SK-N-SH (cell line): ENCODE data around the gene SUMF2. TPM values are rescaled to one million over a fixed set of nuclear protein-coding genes. Genes with fewer than 3 reads are reported as not detected.

ENCODE experiments used
- CTCF ChIA-PET: fragments of 300-600, 350-600 bp; formaldehyde crosslinking; extraction: SDS; loops from one replicate; lab custom pipeline; 2021; lab: Yijun Ruan, JAX
- POLR2A ChIA-PET: fragments of 350-600 bp; sonication (Branson Sonifier 250); formaldehyde crosslinking; extraction: SDS; loops from one replicate; lab custom pipeline; 2020; ENCODE audit warnings: antibody characterized with exemption, inconsistent platforms; lab: Yijun Ruan, JAX
- DNase-seq: peaks from one replicate; pipeline ENCODE4 v3.0.0; 2012
- H2AFZ ChIP-seq: fragments of 200-600 bp; sonication (generic); 2 replicates; pipeline ENCODE4 v1.8.1; 2016; ENCODE audit warnings: antibody characterized with exemption, mild to moderate bottlenecking, low read depth
- H3F3A ChIP-seq: fragments of 200-600 bp; sonication (generic); replicated peaks from 2 replicates; pipeline ENCODE3; 2016; ENCODE audit warnings: antibody characterized with exemption, mild to moderate bottlenecking; ENCODE audit not compliant: insufficient read depth
- H3K27ac ChIP-seq, 2 experiments: fragments of 200-500 bp in 1 of 2; fragments of 200-600 bp in 1 of 2; sonication (Bioruptor generic) in 1 of 2; sonication (generic), shearing (Covaris generic) in 1 of 2; 2 replicates each; pipeline versions ENCODE4 v1.5.1 to v1.6.1; 2014 to 2016; ENCODE audit warnings: low read depth in 2 of 2, inconsistent platforms in 1 of 2, low read length in 1 of 2, mild to moderate bottlenecking in 1 of 2, mixed read lengths in 1 of 2
- H3K27me3 ChIP-seq: fragments of 200-600 bp; sonication (generic), shearing (Covaris generic); 2 replicates; pipeline ENCODE4 v1.6.1; 2016; ENCODE audit warnings: mixed run types; ENCODE audit not compliant: insufficient read depth
- H3K36me3 ChIP-seq, 2 experiments: fragments of 200-500 bp in 1 of 2; fragments of 200-600 bp in 1 of 2; sonication (Bioruptor generic) in 1 of 2; sonication (generic) in 1 of 2; replicated peaks in 1 of 2; 2 replicates each; pipeline versions ENCODE3 to v1.5.1; 2014 to 2016; ENCODE audit warnings: low read length in 1 of 2, mild to moderate bottlenecking in 1 of 2; ENCODE audit not compliant: insufficient read depth in 2 of 2, control insufficient read depth in 1 of 2
- H3K4me1 ChIP-seq, 2 experiments: fragments of 200-500 bp in 1 of 2; fragments of 200-600 bp in 1 of 2; sonication (Bioruptor generic) in 1 of 2; sonication (generic), shearing (Covaris generic) in 1 of 2; 2 replicates each; pipeline versions ENCODE4 v1.5.1 to v1.6.1; 2014 to 2016; ENCODE audit warnings: low read depth in 1 of 2, low read length in 1 of 2, mixed run types in 1 of 2; ENCODE audit not compliant: insufficient read depth in 2 of 2, control insufficient read depth in 1 of 2
- H3K4me2 ChIP-seq: fragments of 200-600 bp; sonication (generic), shearing (Covaris generic); 2 replicates; pipeline ENCODE4 v1.6.1; 2017; ENCODE audit warnings: mixed run types
- H3K4me3 ChIP-seq, 2 experiments: fragments of 200-500 bp in 1 of 2; fragments of 200-600 bp in 1 of 2; sonication (Bioruptor generic) in 1 of 2; sonication (generic), shearing (Covaris generic) in 1 of 2; 2 replicates each; pipeline versions ENCODE4 v1.5.1 to v1.8.1; 2014 to 2016; ENCODE audit warnings: low read depth in 2 of 2, inconsistent platforms in 1 of 2, low read length in 1 of 2, mild to moderate bottlenecking in 1 of 2, mixed read lengths in 1 of 2, moderate library complexity in 1 of 2
- H3K79me2 ChIP-seq: fragments of 200-600 bp; sonication (generic); 2 replicates; pipeline ENCODE4 v1.8.1; 2017; ENCODE audit warnings: mild to moderate bottlenecking; ENCODE audit not compliant: insufficient read depth
- H3K9ac ChIP-seq: fragments of 200-600 bp; sonication (generic); 2 replicates; pipeline ENCODE4 v1.6.1; 2017; ENCODE audit warnings: mixed run types
- H3K9me2 ChIP-seq: fragments of 200-600 bp; sonication (generic); 2 replicates; pipeline ENCODE4 v1.6.1; 2017; ENCODE audit warnings: mixed run types
- H3K9me3 ChIP-seq: fragments of 200-600 bp; sonication (generic); 2 replicates; pipeline ENCODE4 v1.6.1; 2017; ENCODE audit warnings: mixed run types, mild to moderate bottlenecking, moderate library complexity
- H4K20me1 ChIP-seq: fragments of 200-600 bp; sonication (generic); 2 replicates; pipeline ENCODE4 v1.6.1; 2017; ENCODE audit warnings: mild to moderate bottlenecking, mixed run types; ENCODE audit not compliant: insufficient read depth
- CHD2 ChIP-seq: fragments of 150-350 bp; IDR thresholded peaks from 2 replicates; pipeline ENCODE4 v1.6.1; 2018; ENCODE audit warnings: low read length; ENCODE audit not compliant: partially characterized antibody
- ELF1 ChIP-seq: IDR thresholded peaks from 2 replicates; pipeline ENCODE4 v1.4.0; 2012
- EP300 ChIP-seq, 2 experiments: IDR thresholded peaks; 2 replicates each; pipeline versions ENCODE4 v1.4.0 to v1.6.1; 2012; ENCODE audit warnings: borderline replicate concordance in 1 of 2, low read depth in 1 of 2, low read length in 1 of 2
- JUND ChIP-seq: IDR thresholded peaks from 2 replicates; pipeline ENCODE4 v1.4.0; 2012
- MEF2A ChIP-seq: IDR thresholded peaks from 2 replicates; pipeline ENCODE4 v1.4.0; 2012; ENCODE audit warnings: low read depth, borderline replicate concordance
- MXI1 ChIP-seq: IDR thresholded peaks from 2 replicates; pipeline ENCODE4 v1.6.1; 2012; ENCODE audit warnings: mild to moderate bottlenecking, low read depth, low read length, improper control_type of control experiment
- NFIC ChIP-seq: IDR thresholded peaks from 2 replicates; pipeline ENCODE4 v1.4.0; 2012; ENCODE audit warnings: borderline replicate concordance
- POLR2AphosphoS5 ChIP-seq: IDR thresholded peaks from 2 replicates; pipeline ENCODE4 v1.6.1; 2012; ENCODE audit warnings: low read depth, low read length
- RCOR1 ChIP-seq: fragments of 150-350 bp; IDR thresholded peaks from 2 replicates; pipeline ENCODE4 v1.6.1; 2017; ENCODE audit warnings: antibody characterized with exemption, low read length
- RFX5 ChIP-seq: IDR thresholded peaks from 2 replicates; pipeline ENCODE4 v1.6.1; 2012; ENCODE audit warnings: mild to moderate bottlenecking, improper control_type of control experiment, low read length
- RXRA ChIP-seq: IDR thresholded peaks from 2 replicates; pipeline ENCODE4 v1.4.0; 2012; ENCODE audit warnings: low read depth, mild to moderate bottlenecking, borderline replicate concordance
- SMC3 ChIP-seq: IDR thresholded peaks from 2 replicates; pipeline ENCODE4 v1.6.1; 2012; ENCODE audit warnings: low read depth, low read length, improper control_type of control experiment
- TEAD4 ChIP-seq: IDR thresholded peaks from 2 replicates; pipeline ENCODE4 v1.4.0; 2012; ENCODE audit warnings: mild to moderate bottlenecking, borderline replicate concordance; ENCODE audit not compliant: insufficient read depth
- WGBS: methylation state at CpG from one replicate; pipeline ENCODE4 v1.1.6; 2017; ENCODE audit warnings: low lambda C conversion rate; 5-methylcytosine and 5-hydroxymethylcytosine counted together
- polyA plus RNA-seq, 3 experiments: library from polyadenylated mRNA; depleted of rRNA; stranded (reverse); fragments of >200 nt; gene quantifications; 2 replicates each; pipeline ENCODE4 v1.2.3, GENCODE V29; 2012
- TF ChIP-seq, protein P1 (sequence below): IDR thresholded peaks from 2 replicates; pipeline ENCODE4 v1.4.0; 2012; ENCODE audit warnings: low read depth, borderline replicate concordance
- TF ChIP-seq, protein P2 (sequence below): IDR thresholded peaks from 2 replicates; pipeline ENCODE4 v1.4.0; 2012; ENCODE audit warnings: low read depth

Gene SUMF2
- polyA plus RNA-seq, 1 of the 3 experiments (the other 2 are of a cell fraction): 162 TPM

DNA sequence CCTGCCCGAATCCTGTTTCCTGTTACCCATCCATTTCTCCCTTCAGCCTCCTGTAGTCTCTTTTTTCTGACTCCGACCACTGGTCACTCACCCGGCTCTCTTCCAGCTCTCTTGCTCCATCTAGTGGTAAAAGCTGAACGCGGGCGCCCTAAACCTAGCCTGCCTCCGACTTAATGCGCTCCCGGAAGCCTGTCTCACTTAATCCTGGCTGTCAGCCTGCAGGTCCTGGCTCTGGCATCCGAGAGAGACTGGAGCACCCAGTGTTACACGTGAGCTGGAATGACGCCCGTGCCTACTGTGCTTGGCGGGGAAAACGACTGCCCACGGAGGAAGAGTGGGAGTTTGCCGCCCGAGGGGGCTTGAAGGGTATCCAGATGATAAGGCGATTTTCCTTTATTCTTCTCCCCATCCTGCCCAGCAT is 10.3 kb downstream of the SUMF2 start (continued):
- TF ChIP-seq JUND (no peak), MEF2A (no peak), POLR2AphosphoS5 (peak; percentile 17; the same call in 1 of the 2 replicates), SMC3 (peak; percentile 87), ELF1 (peak; percentile 47; the same call in 1 of the 2 replicates), TEAD4 (no peak), NFIC (peak; percentile 21; the same call in 1 of the 2 replicates), EP300 (IDR thresholded peaks at IDR 0.05; ENCODE audit: borderline replicate concordance in 1 of 2, low read depth in 1 of 2, low read length in 1 of 2) (0 out of 4 replicates have a peak, but pooled peaks of 1 of the 2 experiments have one; percentile 27), MXI1 (peak; percentile 97), RFX5 (no peak; the same call in 1 of the 2 replicates)
- TF ChIP-seq, protein P1, sequence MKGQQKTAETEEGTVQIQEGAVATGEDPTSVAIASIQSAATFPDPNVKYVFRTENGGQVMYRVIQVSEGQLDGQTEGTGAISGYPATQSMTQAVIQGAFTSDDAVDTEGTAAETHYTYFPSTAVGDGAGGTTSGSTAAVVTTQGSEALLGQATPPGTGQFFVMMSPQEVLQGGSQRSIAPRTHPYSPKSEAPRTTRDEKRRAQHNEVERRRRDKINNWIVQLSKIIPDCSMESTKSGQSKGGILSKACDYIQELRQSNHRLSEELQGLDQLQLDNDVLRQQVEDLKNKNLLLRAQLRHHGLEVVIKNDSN: no peak
- TF ChIP-seq, protein P2, sequence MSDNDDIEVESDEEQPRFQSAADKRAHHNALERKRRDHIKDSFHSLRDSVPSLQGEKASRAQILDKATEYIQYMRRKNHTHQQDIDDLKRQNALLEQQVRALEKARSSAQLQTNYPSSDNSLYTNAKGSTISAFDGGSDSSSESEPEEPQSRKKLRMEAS: peak; percentile 32; the same call in 1 of the 2 replicates

DNA sequence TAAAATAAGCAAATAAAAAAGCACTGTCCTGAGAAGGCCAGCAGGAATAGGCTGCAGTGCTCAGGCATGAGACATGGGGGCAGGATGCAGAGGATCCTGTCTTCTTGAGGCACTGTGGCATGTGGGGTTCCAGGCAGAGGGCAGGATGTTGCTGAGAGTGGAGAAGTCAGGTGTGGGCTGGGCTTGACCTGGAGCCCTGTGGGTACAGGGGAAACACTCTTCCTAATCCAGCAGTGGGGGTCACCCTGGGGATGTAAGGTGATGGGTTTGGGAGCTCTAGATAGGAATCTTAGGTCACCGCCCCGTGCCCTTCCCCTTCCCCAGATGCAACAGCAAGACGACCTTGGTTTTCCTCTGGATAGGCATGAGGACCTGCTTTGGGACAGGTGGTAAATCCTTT is 13.6 kb downstream of the SUMF2 start:
- H3K4me2 ChIP-seq: no peak overlapping the region
- no peak overlapping the region for H2AFZ ChIP-seq
- 80% methylated on average over 1 of the region's 3 CpGs for WGBS
- H4K20me1 ChIP-seq: no peaks in the 10 kb centered on the region
- TF ChIP-seq, protein P2: no peak
- TF ChIP-seq RCOR1: no peak
- peaks cover 10 to 25% of the 10 kb centered on the region in 2 experiments for H3K36me3 ChIP-seq
- H3K9me3 ChIP-seq: no peaks in the 10 kb centered on the region
- POLR2A ChIA-PET: no interaction called here
- H3K79me2 ChIP-seq: no peaks in the 10 kb centered on the region
- no peak for DNase-seq
- no peaks in the 10 kb centered on the region for H3K27me3 ChIP-seq
- H3F3A ChIP-seq: peaks cover 8% of the 10 kb centered on the region
- no peak overlapping the region for H3K27ac ChIP-seq
- no peak overlapping the region for H3K9ac ChIP-seq
- no peaks in the 10 kb centered on the region for H3K9me2 ChIP-seq
- peaks cover 11 to 25% of the 10 kb centered on the region in 2 experiments; a peak in 3 of 4 replicates for H3K4me1 ChIP-seq
- CTCF ChIA-PET: interaction anchor here (0.9 to 3.4 kb wide), 5 partner anchors 15 to 114 kb away, joined by 3 to 30 read pairs (median 7); partner anchors contain the start of genes NIPSNAP2 and PHKG1
- H3K4me3 ChIP-seq: no peak overlapping the region

DNA sequence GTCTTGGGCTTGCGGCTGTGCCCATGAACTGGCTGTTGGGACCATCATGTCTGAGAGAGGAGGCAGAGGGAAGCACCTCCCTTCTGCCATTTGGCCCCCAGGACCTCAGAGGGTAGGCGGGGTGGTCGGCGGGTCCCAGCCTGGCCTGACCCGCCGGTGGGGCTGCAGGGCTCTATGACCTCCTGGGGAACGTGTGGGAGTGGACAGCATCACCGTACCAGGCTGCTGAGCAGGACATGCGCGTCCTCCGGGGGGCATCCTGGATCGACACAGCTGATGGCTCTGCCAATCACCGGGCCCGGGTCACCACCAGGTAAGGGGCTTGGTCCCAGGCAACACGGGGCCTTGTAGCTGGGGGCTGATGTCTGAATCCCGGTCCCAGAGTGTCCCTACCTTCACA is 14.1 kb downstream of the SUMF2 start:
- ChIA-PET CTCF (interaction anchor here (0.8 to 3.4 kb wide), 9 partner anchors 11 to 114 kb away, joined by 3 to 30 read pairs (median 4); partner anchors contain the start of genes NIPSNAP2 and PHKG1), POLR2A (no interaction called here)
- Histone ChIP-seq H3K9ac (no peak overlapping the region), H3K79me2 (no peaks in the 10 kb centered on the region), H3F3A (peaks cover 8% of the 10 kb centered on the region), H3K27ac (no peak overlapping the region; a peak in 1 of 4 replicates), H3K4me2 (no peak overlapping the region), H2AFZ (no peak overlapping the region), H4K20me1 (no peaks in the 10 kb centered on the region), H3K9me2 (no peaks in the 10 kb centered on the region), H3K4me3 (no peak overlapping the region), H3K36me3 (peaks cover 10 to 19% of the 10 kb centered on the region in 2 experiments), H3K27me3 (no peaks in the 10 kb centered on the region), H3K9me3 (no peaks in the 10 kb centered on the region), H3K4me1 (peaks cover 11 to 30% of the 10 kb centered on the region in 2 experiments; a peak in 3 of 4 replicates)
- no peak for DNase-seq
- 96% methylated on average over 16 of the region's 16 CpGs for WGBS
- TF ChIP-seq CHD2: no peak
- TF ChIP-seq RXRA: no peak
